Endothelial cell of umbilical vein (primary cell): ENCODE results near the gene GHRH. TPM values are rescaled to one million over a fixed set of nuclear protein-coding genes. Genes with fewer than 3 reads are reported as not detected.

Experiments
- BruUV-seq: library from RNA; stranded (reverse); fragments of 400-500 nt; replicated peaks from 2 replicates; lab custom pipeline; 2021; lab: Mats Ljungman, UMichigan
- CTCF ChIA-PET: fragments of 300-600, 350-600 bp; sonication (Branson Sonifier 250); formaldehyde crosslinking; loops from one replicate; lab custom pipeline; 2021; ENCODE audit warnings: antibody characterized with exemption, inconsistent platforms; lab: Charles Lee
- POLR2A ChIA-PET: fragments of 300-600, 350-600 bp; sonication (Branson Sonifier 250); formaldehyde crosslinking; loops from one replicate; lab custom pipeline; 2021; ENCODE audit warnings: antibody characterized with exemption, inconsistent platforms; lab: Charles Lee
- DNase-seq: peaks from one replicate; pipeline ENCODE4 v3.0.0-alpha.2; 2011; ENCODE audit warnings: low read depth, low spot score
- FAIRE-seq: peaks from 2 replicates; lab custom pipeline; 2011; peaks lifted over from hg19 to GRCh38; lab: Jason Lieb, UNC
- H2AFZ ChIP-seq: 2 replicates; pipeline ENCODE4 v1.6.0; 2012; ENCODE audit warnings: low read depth, low read length, control low read depth, inconsistent platforms
- H3K27ac ChIP-seq: 2 replicates; pipeline ENCODE4 v1.5.1; 2011; ENCODE audit warnings: low read depth, mild to moderate bottlenecking, control low read depth, low read length, moderate library complexity; ENCODE audit not compliant: insufficient read depth
- H3K27me3 ChIP-seq, 2 experiments: 2 replicates each; pipeline versions ENCODE4 v1.6.0 to v1.6.1; 2011; ENCODE audit warnings: low read length in 2 of 2, mixed read lengths in 1 of 2; ENCODE audit not compliant: control insufficient read depth in 2 of 2, insufficient read depth in 2 of 2
- H3K36me3 ChIP-seq, 2 experiments: 2 replicates in 1 of 2; 3 replicates in 1 of 2; pipeline ENCODE4 v1.5.1; 2011; ENCODE audit warnings: low read length in 2 of 2, mild to moderate bottlenecking in 1 of 2, moderate library complexity in 1 of 2; ENCODE audit not compliant: control insufficient read depth in 2 of 2, insufficient read depth in 2 of 2; ENCODE audit errors: extremely low read depth in 1 of 2
- H3K4me1 ChIP-seq: 3 replicates; pipeline ENCODE4 v1.5.1; 2011; ENCODE audit warnings: mild to moderate bottlenecking, low read length; ENCODE audit not compliant: control insufficient read depth, insufficient read depth; ENCODE audit errors: extremely low read depth
- H3K4me2 ChIP-seq: 2 replicates; pipeline ENCODE4 v1.6.1; 2011; ENCODE audit warnings: low read length, control low read depth, mixed read lengths; ENCODE audit not compliant: insufficient read depth
- H3K4me3 ChIP-seq, 3 experiments: fragments of 200-600 bp in 1 of 3; sonication (generic), shearing (Covaris generic) in 1 of 3; replicated peaks in 1 of 3; 2 replicates each; pipeline ENCODE4 v1.5.1; 2011 to 2016; ENCODE audit warnings: control low read depth in 3 of 3, low read length in 3 of 3, mild to moderate bottlenecking in 2 of 3, inconsistent platforms in 1 of 3, low read depth in 1 of 3, moderate library complexity in 1 of 3; ENCODE audit not compliant: insufficient read depth in 1 of 3
- H3K79me2 ChIP-seq: 2 replicates; pipeline ENCODE4 v1.6.0; 2012; ENCODE audit warnings: low read length, inconsistent platforms; ENCODE audit not compliant: control insufficient read depth, insufficient read depth
- H3K9ac ChIP-seq: replicated peaks from 2 replicates; pipeline ENCODE3; 2011; ENCODE audit warnings: low read length, control low read depth; ENCODE audit not compliant: insufficient read depth; ENCODE audit errors: extremely low read depth
- H3K9me1 ChIP-seq: replicated peaks from 3 replicates; pipeline ENCODE4 v1.6.0; 2011; ENCODE audit warnings: mild to moderate bottlenecking, low read length; ENCODE audit not compliant: control insufficient read depth, insufficient read depth; ENCODE audit errors: extremely low read depth
- H3K9me3 ChIP-seq: replicated peaks from 2 replicates; pipeline ENCODE4 v1.5.1; 2012; ENCODE audit warnings: low read length, inconsistent platforms; ENCODE audit not compliant: control insufficient read depth, insufficient read depth
- H4K20me1 ChIP-seq: replicated peaks from 2 replicates; pipeline ENCODE3; 2011; ENCODE audit warnings: mild to moderate bottlenecking, low read length; ENCODE audit not compliant: control insufficient read depth, insufficient read depth; ENCODE audit errors: extremely low read depth
- EZH2 ChIP-seq: IDR thresholded peaks from 2 replicates; pipeline ENCODE4 v1.6.1; 2012; ENCODE audit warnings: borderline replicate concordance, low read depth, mild to moderate bottlenecking, moderate library complexity, low read length, inconsistent platforms; ENCODE audit not compliant: severe bottlenecking
- FOS ChIP-seq: IDR thresholded peaks from 2 replicates; pipeline ENCODE4 v1.6.1; 2011; ENCODE audit warnings: mild to moderate bottlenecking, low read length, moderate library complexity, borderline replicate concordance; ENCODE audit not compliant: insufficient read depth
- GATA2 ChIP-seq: IDR thresholded peaks from 2 replicates; pipeline ENCODE4 v1.7.0; 2011; ENCODE audit warnings: low read depth, mild to moderate bottlenecking, moderate library complexity, mixed read lengths, low read length; ENCODE audit not compliant: insufficient read length, insufficient read depth
- JUN ChIP-seq: IDR thresholded peaks from 2 replicates; pipeline ENCODE4 v1.6.1; 2011; ENCODE audit warnings: borderline replicate concordance, low read depth; ENCODE audit not compliant: insufficient read length, insufficient read depth
- MYC ChIP-seq: IDR thresholded peaks from one replicate; pipeline ENCODE4 v1.6.1; 2011; ENCODE audit warnings: mild to moderate bottlenecking, low read depth, low read length
- POLR2A ChIP-seq: IDR thresholded peaks from 2 replicates; pipeline ENCODE4 v1.6.1; 2012; ENCODE audit warnings: low read depth, mild to moderate bottlenecking, control low read depth, low read length
- POLR2AphosphoS5 ChIP-seq: IDR thresholded peaks from 2 replicates; pipeline ENCODE4 v1.6.1; 2012; ENCODE audit warnings: low read depth, mild to moderate bottlenecking, control low read depth, low read length, moderate library complexity; ENCODE audit not compliant: insufficient read depth
- dilution Hi-C: fragments of 300-500 bp; cut with MboI; formaldehyde crosslinking; loops from one replicate; pipeline ENCODE4 v1.15.0; 2019; ENCODE audit warnings: low sequenced_read_pairs; ENCODE audit not compliant: extremely low pct_ligation_motif_present
- intact Hi-C: fragments of 100-400 bp; cut with micrococcal nuclease; formaldehyde crosslinking; loops from one replicate; pipeline ENCODE4 v1.10.0; 2022
- polyA plus RNA-seq, 4 experiments: library from polyadenylated mRNA; depleted of rRNA in 3 of 4; stranded (reverse) in 3 of 4; unstranded in 1 of 4; fragments of >200 nt; gene quantifications; 2 replicates each; pipeline versions ENCODE4 v1.2.1 to v1.2.3, GENCODE V29; 2011 to 2012; ENCODE audit warnings: missing spikeins in 1 of 4
- total RNA-seq: library from RNA; stranded (reverse); gene quantifications from 2 replicates; pipeline ENCODE4 v1.2.3, GENCODE V29; 2021
- TF ChIP-seq, protein P1 (sequence below): IDR thresholded peaks from 2 replicates; pipeline ENCODE4 v1.6.1; 2011; ENCODE audit not compliant: insufficient read depth, insufficient read length
- TF ChIP-seq, protein P2 (sequence below), 2 donors: IDR thresholded peaks; 1 replicate in 1 of 2; 2 replicates in 1 of 2; pipeline ENCODE4 v1.5.1; 2011; ENCODE audit warnings: low read length in 2 of 2, mild to moderate bottlenecking in 2 of 2, moderate library complexity in 2 of 2, control low read depth in 1 of 2, inconsistent platforms in 1 of 2, low read depth in 1 of 2; ENCODE audit not compliant: insufficient read depth in 1 of 2; ENCODE audit errors: extremely low read depth in 1 of 2

Gene GHRH
- total and polyA plus RNA-seq, 2 donors (not counting 3 experiments of a cell fraction or from before 2014, with no cell fraction given): not detected

DNA sequence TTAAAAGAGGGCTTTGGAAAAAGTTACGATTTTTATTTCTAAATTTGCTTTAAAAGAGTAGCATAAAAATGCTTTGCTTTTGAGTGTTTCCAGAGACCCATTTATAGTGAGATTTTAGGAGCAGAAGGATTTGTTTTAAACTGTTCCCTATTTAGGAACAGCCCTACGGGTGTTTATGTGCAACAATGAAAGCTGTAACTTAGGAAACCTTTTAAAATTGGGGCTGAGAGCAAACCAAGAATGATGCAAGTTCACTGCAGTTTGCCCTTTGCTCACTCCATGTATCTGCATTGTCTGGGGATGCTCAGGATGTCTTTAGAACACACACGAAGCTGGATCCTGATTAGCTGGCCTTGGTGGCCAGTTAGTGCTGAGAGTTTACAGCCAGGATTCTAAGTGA, 40.9 kb downstream of the GHRH start:
- BruUV-seq: no TSS peak
- Histone ChIP-seq H3K27me3 (no peaks in the 10 kb centered on the region), H3K4me2 (no peak overlapping the region), H2AFZ (no peak overlapping the region), H3K9ac (no peak overlapping the region), H3K4me1 (no peaks in the 10 kb centered on the region), H3K4me3 (no peak overlapping the region), H3K79me2 (peaks cover 12% of the 10 kb centered on the region), H3K36me3 (peaks cover 20 to 37% of the 10 kb centered on the region in 2 experiments), H4K20me1 (no peaks in the 10 kb centered on the region), H3K9me3 (no peaks in the 10 kb centered on the region), H3K9me1 (no peaks in the 10 kb centered on the region), H3K27ac (no peak overlapping the region)
- POLR2A ChIA-PET: no interaction called here
- TF ChIP-seq EZH2 (no peak), POLR2AphosphoS5 (no peak), POLR2A (no peak), FOS (no peak), MYC (no peak), JUN (no peak), GATA2 (no peak)
- TF ChIP-seq, protein P1, sequence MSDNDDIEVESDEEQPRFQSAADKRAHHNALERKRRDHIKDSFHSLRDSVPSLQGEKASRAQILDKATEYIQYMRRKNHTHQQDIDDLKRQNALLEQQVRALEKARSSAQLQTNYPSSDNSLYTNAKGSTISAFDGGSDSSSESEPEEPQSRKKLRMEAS: no peak
- TF ChIP-seq, protein P2, sequence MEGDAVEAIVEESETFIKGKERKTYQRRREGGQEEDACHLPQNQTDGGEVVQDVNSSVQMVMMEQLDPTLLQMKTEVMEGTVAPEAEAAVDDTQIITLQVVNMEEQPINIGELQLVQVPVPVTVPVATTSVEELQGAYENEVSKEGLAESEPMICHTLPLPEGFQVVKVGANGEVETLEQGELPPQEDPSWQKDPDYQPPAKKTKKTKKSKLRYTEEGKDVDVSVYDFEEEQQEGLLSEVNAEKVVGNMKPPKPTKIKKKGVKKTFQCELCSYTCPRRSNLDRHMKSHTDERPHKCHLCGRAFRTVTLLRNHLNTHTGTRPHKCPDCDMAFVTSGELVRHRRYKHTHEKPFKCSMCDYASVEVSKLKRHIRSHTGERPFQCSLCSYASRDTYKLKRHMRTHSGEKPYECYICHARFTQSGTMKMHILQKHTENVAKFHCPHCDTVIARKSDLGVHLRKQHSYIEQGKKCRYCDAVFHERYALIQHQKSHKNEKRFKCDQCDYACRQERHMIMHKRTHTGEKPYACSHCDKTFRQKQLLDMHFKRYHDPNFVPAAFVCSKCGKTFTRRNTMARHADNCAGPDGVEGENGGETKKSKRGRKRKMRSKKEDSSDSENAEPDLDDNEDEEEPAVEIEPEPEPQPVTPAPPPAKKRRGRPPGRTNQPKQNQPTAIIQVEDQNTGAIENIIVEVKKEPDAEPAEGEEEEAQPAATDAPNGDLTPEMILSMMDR (IDR thresholded peaks at IDR 0.05; ENCODE audit: extremely low read depth in 1 of 2, insufficient read depth in 1 of 2, low read depth in 1 of 2, low read length in 2 of 2): no peak
- DNase-seq: no peak
- CTCF ChIA-PET: interaction anchor here (1.0 to 1.8 kb wide), 2 partner anchors 10 to 25 kb away, joined by 3 to 10 read pairs; no protein-coding TSS in a partner anchor
- intact Hi-C loops (no loop called here), dilution Hi-C loops (no loop called here)
- FAIRE-seq: no peak
